ENCODE results near the gene UBAC2.

The UBAC2 gene

DNA sequence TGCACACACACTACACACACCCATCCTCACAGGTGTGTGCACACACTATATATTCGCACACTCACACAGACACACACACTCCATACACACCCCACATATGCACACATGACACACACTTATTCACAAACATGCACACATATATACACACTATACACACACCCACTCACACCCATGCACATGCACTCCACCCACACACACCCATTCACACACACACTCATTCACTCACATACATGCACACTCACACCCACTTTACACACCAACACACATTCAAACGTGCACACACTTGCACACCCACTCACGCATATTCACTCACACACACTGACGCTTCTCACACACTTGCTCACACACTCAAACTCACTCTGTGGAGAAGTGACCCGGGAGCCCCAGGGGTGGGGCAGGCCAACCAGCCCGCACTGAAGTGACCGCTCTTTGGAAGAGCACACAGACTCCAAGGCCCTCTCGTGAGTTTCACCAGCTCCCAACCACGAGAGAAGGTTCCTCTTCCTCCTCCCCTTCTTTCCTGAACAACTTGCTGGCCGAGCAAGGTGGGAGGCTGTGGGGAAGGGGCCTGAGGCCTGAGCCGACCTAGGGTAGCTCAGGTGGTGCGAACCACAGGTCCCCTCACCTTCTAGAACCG, 214.5 kb downstream of the UBAC2 start:
- DNase-seq (ENCODE audit: low read depth in 2 of 2): no peak

DNA sequence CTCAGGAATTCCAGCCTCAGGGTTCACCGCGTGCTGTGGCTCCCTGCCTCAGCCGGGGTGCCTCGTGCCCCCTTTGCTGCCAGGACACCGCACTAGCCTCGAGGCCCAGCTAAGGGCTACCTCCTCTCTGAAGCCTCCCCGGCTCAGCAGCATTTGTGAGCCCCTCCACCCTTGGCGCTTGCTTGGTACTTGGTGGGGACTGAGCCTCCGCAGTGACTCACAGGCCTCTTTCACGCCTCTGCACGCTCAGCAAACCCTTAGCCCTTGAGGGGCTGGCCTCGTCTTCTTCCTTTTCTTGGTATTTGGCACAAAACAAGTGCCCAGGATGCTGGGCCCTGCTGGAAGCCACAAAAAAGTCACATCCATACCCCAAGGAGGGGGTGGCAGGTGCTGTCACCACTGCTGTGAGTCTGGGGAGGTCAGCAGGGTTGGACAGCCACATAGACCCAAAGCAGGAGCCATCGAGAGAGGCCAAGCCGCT, 215.2 kb downstream of the UBAC2 start:
- DNase-seq (ENCODE audit: low read depth in 2 of 2): peak in 1 of 2 donors; percentile 54

DNA sequence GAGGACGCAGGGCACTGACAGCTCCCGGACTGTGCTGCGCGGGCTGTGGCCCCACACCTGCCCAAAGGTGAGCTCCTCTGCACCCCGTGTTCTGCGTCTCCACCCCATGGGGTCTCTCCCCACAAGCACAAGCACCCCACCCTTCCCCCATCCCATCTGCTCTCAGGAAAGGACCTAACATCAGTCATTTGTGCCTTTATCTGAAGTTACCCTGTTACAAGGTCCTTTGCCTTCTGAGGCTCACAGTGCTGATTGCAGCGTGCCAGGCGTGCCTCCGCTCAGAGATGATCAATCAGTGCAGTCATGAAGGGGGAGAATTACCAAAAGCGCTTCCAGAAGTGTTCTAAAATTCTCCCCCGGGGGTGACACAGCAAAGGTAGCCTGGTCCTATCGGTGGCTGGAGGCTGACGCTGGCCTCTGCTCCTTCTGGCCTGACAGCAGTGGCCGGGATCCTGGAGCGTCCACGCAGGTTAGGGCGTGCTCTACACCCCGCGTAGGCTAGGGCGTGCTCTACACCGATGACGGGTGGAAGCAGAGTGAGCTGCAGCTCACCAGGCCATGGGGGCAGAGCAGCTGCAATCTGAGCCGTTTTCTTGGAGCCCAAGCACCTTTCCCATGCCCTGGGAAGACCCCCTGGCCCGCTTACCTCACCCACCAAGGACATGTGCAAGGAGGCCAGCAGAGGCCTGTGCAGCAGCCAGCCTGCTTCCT, 215.9 kb downstream of the UBAC2 start:
- DNase-seq (ENCODE audit: low read depth in 2 of 2): no peak

DNA sequence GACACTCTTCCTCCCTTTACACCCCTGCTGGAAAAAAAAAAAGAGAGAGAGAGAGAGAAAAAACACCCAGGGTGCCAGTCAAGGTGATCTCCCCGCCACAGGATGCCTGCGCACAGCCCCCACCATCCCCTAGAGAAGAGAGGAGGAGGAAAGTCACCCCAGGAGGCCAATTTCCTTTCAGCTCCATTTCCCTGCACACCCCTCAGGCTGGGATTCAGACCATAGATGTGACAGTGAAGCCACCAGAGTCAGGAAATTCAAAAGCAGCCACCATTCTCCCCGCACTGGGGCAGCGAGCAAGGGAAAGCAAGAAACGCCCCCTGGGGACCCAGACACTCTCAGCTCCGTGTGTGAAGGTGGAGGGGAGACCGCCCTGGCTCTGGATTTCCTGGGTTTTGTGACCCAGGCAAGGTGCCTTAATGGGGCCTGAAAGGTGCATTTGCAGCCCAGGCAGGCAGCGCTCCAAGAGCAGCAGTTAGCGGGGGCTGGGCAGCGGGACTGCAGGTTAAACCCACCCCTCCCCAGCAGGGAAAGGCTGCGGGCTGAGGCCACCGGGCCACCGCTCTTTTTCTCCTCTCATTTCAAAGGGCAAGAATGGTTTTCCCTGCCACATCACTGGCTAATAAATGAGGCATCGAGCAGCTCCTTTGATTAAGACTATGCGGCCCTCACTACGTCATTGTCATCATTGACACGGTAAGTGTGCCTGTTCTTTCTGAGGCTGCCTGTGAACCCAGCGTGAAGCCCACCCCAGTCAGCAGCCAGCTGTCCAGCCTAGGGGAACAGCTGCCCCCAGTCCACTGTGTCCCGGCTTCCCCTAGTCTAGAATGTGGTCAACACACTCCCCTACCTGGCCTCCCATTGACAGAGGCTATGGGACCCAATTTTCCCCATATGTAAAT, 216.8 kb downstream of the UBAC2 start:
- DNase-seq (ENCODE audit: low read depth in 2 of 2): no peak

DNA sequence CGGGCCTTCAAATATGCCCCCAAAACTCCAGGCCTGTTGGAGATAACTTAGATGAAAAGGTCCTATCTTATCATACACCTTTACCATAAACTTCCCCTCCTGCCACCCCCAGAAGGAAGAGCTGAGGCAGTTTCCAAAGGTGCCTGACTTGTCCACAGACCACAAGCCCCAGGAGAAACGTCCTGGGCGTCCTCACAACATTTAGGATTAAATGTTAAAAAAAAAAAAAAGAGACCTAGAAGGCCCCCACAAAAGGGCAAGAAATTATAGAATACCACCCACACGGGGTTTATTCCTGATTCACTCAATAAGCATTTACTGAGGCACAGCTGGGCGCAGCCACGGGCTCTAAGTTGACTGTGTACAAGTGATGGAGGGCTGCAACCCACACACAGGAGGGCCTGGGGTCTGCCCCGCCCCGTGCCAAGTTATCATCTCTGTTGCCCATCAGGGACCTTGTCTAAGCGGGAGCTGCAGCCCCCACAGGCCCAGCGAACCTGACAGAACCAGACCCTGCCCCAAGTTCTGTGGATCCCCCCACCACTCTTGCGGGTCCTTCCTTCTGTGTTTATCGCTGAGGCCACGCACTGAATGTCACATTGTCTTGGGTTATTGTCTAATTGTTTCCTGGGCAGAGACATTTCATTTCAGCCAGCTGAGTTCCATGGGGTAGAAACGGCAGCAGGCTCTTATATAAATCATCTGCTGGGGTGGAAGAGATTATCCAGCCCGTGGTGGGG, 217.6 kb downstream of the UBAC2 start:
- DNase-seq (ENCODE audit: low read depth in 2 of 2): no peak

DNA sequence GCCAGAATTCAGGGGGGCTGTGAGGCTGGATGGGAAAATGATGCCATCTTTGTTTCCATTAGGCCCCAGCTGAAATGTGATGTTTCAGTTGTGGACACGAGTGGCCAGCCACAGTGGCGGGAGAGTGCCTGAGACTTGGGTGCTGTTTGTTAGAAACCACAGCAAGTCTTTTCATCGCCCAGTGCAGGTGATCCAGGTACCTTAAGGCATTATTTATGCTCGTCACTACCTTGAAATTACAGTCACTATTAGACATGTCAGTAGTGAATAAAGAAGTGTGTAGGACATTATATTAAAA, 218.1 kb downstream of the UBAC2 start:
- no peak for DNase-seq (ENCODE audit: low read depth in 2 of 2)

DNA sequence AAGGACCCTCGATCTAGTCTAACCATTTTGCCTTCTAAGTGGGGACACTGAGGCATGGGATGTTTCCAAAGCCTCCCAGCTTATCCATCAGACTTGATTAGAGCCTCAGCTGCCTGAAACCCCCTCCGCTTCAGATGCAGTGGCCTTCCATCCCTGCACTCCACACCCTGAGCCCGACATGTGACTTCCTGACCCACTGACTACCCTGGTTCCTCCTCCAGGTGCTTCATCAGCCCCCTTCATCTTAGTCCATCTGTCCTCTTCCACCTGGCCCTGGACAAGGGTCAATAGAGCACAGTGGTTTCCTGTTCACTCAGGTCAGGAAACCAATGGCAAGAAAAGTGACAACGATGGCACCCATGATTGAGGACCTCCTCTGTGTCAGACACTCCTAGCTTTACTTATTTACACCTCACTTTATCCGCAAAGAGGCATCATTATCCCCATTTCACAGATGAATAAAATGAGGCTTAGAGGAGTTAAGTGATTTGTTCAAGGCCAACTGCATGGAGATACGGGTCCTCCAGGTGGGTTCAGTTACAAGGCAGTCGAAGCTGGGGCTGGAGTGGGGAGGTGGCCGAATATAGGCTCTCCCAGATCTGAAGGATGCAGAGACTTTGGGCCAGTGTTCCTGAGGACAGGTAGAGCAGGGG, 219.1 kb downstream of the UBAC2 start:
- no peak for DNase-seq (ENCODE audit: low read depth in 2 of 2)

DNA sequence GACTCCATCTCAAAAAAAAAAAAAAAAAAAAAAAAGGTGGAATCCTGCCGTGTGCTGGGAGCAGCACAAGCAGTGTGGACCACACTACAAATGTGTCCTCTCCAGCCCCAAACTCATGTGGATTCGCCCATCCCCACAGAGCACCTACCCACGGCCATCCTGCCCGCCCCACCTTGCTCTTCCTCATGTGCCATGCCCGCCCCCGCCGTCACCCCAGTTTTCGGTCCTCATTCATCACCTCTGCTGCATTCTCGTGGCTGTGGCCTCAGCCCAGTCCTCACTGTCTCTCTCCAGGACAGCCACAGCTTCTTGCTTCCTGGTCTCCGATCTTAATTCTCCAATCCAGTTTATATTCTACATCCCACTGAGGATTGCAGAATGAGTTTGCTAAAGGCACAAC, 220.6 kb downstream of the UBAC2 start:
- no peak for DNase-seq (ENCODE audit: low read depth in 2 of 2)

DNA sequence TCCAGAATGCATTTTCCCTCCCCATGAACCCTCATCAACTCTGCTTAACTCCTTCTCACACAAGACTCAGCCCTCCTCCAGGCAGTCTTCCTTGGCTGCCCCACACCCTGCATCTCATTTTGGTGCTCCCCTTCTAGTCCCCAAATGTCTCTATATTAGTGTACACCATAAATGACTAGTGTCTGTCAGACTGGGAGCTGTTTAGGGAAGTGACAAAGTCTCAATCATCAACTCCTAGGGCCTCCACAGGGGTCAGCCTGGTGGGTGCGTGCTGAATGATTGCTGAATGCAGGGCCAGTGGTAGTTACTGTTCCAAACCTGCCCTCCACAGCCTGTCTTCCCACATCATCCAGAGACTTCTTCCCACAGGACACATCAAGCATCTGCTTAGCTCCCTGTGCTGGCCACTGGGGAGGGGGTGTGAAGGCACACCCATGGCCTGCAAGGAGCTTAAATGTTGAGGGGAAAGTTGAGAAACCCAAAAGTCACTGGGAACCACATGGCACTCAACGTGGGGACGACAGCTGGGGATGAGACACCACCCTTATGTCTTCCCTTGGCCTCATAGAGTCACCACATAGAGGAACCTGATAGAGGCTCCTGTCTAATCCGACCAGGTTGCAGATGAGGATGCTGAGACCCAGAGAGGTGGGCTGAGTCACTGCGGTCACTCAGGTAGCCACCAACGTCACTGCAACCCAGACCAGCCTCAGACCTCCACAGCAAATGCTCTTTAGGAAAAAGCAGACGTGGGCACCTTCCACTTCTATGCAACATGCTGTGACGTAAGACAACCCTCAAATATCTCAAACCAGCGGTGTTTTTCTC, 221.3 kb downstream of the UBAC2 start:
- DNase-seq (ENCODE audit: low read depth in 2 of 2): no peak

DNA sequence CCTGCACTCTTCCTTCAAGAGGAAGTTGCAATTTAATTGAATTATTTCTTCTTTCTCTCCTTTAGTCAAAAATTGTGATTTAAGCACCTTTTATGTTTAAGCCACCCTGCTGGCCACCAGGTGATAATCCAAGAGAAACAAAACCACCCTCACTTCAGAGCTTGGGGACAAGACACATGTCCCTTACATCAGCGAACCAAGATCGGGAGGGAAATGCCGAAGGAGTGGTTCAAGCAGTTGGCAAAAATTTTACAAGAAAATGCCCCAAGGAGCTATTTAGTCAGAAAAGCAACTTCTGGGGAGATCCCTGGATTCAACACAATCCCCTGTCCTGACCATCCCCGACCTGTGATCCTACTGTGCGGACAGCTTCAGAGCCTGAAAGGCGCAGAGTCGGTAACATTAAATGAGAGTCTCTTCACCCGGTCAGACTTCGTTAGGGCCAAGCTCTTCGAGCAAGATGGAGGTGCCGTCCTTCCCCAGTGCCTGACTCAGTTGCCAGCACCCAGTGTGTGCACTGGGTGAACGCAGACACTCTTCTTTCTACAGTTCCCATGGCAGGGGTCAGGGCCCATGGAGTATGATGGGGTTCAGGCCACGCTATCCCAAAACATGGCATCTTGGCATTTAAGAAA, 222.0 kb downstream of the UBAC2 start:
- no peak for DNase-seq (ENCODE audit: low read depth in 2 of 2)

DNA sequence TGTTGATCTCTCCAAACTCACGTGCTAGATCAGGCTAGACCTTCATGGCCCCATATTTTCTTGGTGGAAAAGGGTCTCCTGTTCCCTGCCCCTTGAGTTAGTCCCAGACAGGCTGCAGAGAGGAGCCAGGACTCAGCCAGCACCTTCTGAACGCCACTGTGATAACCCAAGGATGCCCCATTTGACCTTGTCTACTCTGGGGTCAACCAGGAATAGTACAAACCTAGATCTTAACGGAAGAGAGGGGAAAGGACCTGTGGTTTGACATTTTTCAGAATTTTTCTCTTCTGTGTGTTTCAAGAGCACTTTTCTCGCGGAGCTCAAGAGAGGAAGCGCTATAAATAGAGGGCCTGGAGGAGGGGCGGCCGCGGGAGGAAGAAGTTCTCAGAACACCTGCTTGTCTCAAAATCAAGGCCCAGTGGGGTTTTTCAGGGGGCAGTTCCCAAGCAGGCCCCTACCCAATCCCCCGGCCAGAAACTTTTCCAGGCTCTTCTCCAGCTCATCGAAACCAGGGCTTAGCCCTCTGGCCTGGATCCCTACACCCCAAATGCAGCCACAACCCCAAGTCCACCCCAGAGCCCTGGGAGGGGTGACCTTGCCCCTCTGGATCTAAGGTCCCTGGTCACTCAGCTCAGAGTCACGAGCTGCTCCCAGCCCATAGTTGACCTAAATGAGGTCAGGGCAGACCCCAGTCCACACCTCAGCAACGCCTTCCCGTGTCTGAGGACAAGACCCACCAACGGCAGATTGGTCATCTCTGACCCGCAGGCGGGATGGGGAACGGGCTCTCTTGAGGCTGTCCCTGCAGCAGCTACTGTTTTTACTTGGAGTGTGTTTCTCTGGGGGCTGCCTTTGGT, 225.1 kb downstream of the UBAC2 start:
- peak in 1 of 2 donors; percentile 54 for DNase-seq (ENCODE audit: low read depth in 2 of 2)

DNA sequence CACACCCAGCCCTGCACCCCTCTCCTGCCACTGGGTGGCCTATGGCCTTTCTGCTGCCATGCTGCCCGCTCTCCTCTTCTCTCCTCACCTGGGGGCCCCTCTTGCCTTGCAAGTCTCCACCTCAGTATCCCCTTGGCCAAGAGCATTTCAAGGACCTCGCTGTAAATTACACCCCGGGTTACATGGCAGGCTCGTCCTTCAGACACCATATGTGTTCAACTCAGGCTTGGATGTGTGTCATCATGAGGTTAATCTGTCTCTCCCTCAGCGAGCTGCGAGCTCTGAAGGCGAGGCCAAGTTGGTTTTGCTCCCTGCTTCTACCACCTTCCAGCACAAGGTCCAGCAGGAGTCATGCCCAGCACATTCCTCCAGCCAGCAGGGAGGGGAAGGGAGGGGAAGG, 225.8 kb downstream of the UBAC2 start:
- no peak for DNase-seq (ENCODE audit: low read depth in 2 of 2)

DNA sequence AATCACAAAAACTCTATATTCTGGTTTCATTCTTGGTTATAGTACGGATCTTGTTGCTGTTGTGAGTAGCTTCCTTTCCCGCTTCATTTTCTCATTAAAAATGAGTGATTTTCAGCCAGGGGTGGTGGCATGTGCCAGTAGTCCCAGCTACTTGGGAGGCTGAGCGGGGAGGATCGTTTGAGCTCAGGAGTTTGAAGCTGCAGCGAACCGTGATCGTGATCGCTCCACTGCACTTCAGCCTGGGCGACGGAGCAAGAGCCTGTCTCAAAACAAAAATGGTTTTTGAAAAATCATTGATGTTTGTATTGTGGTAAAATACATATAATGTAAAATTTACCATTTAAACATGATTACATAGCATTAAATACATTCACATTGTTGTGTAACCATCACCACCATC, 229.0 kb downstream of the UBAC2 start:
- DNase-seq (ENCODE audit: low read depth in 2 of 2): no peak

DNA sequence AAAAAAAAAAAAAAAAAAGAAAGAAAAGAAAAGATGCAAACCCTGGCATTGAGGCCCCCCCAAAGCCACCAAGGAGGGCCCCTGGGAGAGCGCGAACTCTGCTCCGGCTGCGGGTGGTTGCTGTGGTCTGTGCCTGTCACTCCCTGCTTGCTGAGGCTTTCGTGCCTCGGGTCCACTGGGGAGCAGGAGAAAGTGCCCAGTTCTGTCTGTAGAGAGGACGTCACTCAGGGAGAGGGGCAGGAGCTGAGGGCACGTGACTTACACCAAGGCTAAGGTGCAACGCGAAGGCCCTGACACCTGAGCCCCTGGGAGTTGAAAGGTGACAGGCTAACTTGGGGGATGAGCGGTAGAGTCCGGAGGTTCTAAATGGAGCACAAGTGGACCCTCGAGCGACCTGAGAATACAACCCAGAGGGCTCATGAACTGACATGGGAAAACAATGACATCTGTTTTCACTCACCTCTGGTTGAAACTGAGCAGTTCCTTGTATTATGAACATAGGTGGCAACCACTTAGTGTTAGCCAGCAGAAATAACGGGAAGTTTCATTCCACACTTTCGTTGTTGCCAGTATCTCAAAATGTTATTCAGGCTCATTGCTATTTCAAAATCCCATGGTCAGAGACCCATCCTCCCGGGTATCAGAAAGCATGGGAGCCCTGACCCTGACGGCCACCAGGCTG, 231.4 kb downstream of the UBAC2 start:
- no peak for DNase-seq (ENCODE audit: low read depth in 2 of 2)

DNA sequence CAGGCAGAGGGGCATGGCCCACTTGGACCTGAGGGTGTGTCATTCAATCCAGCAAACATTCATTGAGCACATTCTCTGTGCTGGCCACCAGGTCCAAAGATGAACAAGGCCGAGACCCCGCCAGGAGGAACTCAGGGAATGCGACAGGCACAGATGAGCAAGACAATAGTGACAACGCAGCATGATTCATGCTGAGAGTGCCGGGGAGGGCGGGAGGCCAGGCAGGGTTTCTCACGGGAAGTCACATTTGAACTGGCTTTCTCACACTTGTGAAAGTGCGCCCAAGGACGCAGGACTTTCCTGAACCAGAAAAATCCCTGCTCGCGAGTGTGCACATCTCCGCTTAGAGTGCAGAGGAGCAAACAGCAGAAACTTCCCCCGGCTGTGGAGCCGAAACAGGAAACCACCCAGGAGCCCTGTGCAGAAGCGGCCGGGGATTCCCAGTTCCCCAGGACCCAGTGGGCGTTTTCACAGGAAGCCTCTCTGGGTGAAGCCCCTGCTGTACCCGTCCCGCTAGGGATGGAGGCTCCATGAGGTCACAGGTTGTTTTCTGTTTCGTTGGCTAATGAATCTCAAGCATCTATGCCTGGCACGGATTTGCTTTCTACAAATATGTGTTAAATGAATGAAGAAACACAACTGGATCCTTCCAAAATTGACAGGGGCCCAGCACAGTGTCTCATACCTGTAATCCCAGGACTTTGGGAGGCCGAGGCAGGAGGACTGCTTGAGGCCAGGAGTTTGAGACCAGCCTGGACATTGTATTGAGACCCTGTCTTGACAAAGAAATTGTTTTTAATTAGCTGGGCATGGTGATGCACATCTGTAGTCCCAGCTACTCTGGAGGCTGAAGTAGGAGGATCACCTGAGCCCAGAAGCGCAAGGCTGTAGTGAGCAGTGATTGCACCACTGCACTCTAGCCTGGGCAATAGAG, 232.2 kb downstream of the UBAC2 start:
- DNase-seq (ENCODE audit: low read depth in 2 of 2): peak; percentile 79 to 82

DNA sequence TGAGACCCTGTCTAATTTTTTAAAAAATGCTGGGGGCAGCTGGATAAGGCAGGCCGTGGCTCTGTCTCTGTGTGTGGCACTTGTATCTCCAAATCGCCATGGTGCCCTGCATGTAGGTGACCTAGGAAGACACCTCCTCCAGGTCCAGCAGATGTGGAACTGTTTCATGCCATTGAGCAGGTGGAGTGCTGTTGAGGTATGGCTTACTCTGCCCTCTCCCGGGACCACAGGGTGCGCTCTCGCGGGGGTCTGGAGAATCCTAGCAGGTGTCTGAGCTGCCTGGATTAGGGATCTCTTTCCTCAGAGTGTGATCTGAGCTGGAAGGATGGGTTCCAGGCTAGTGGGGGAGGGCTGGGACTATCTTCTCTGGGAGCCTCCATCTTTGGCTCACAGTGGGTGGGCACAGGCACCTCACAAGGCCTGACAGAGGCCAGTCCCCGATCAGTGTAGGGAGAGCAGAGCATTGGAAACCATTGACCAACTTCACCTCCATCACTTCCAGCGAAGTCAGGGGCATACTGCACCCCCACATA, 233.0 kb downstream of the UBAC2 start:
- DNase-seq (ENCODE audit: low read depth in 2 of 2): no peak

DNA sequence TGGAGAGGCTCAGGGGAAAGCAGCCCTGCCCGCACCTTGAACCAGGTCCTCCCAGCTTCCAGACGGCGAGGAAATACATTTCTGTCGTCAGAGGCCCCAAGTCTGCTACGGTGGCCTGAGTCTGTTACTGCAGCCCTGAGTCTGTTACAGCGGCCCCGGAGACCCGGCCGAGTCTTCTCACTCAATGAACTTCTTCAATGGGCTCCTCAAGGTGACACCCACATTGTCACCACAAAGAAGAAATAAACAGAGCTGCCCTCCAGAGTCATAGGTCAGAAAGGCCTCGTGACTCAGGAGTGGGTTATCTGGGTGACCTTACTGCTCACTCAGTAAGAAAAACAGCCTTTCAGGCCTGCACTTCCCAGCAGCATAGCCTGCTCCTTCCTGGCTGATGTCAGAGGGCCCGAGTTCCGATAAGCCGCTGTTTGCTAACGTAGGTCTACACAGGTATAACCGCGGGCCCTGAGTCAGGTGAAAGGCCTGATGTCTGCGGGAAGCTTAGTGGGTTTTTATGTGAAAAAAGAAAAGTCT, 233.7 kb downstream of the UBAC2 start:
- peak; percentile 75 to 81 for DNase-seq (ENCODE audit: low read depth in 2 of 2)

Data from stimulated activated CD8-positive, alpha-beta memory T cell treated with anti-CD3 and anti-CD28 coated beads, Interleukin-7, amount 100 ng/mL, for 4 hours (primary cell).